H9 (cell line): Measurements from ENCODE around the gene VPS13C. TPM values are rescaled to one million over a fixed set of nuclear protein-coding genes. Genes with fewer than 3 reads are reported as not detected.

Source experiments
- DNase-seq: peaks from one replicate; pipeline ENCODE4 v3.0.0-alpha.2; 2017
- H2AFZ ChIP-seq: one replicate; pipeline ENCODE4 v1.6.1; 2013; ENCODE audit warnings: mild to moderate bottlenecking, low read length, control low read depth, moderate library complexity
- H2AK5ac ChIP-seq: 2 replicates; pipeline ENCODE4 v1.6.1; 2013; ENCODE audit warnings: low read length, control low read depth, mixed read lengths; ENCODE audit not compliant: insufficient read length
- H2BK120ac ChIP-seq: one replicate; pipeline ENCODE4 v1.6.1; 2013; ENCODE audit warnings: low read depth, mild to moderate bottlenecking, low read length, control low read depth, inconsistent platforms; ENCODE audit not compliant: poor library complexity, severe bottlenecking
- H2BK12ac ChIP-seq: 2 replicates; pipeline ENCODE4 v1.6.1; 2013; ENCODE audit warnings: low read length, control low read depth, mixed read lengths, low read depth; ENCODE audit not compliant: insufficient read length
- H2BK15ac ChIP-seq: 2 replicates; pipeline ENCODE4 v1.6.1; 2013; ENCODE audit warnings: low read depth, low read length, control low read depth
- H2BK20ac ChIP-seq: one replicate; pipeline ENCODE4 v1.6.1; 2013; ENCODE audit warnings: low read depth, mild to moderate bottlenecking, low read length, control low read depth, inconsistent platforms; ENCODE audit not compliant: poor library complexity, severe bottlenecking
- H2BK5ac ChIP-seq: 2 replicates; pipeline ENCODE4 v1.6.1; 2013; ENCODE audit warnings: low read length, control low read depth, mixed read lengths; ENCODE audit not compliant: insufficient read length
- H3K14ac ChIP-seq: 2 replicates; pipeline ENCODE4 v1.6.1; 2013; ENCODE audit warnings: low read length, control low read depth; ENCODE audit not compliant: insufficient read depth
- H3K18ac ChIP-seq: 2 replicates; pipeline ENCODE4 v1.6.1; 2013; ENCODE audit warnings: low read depth, mild to moderate bottlenecking, mixed read lengths, low read length, control low read depth; ENCODE audit not compliant: insufficient read length
- H3K23ac ChIP-seq: 2 replicates; pipeline ENCODE4 v1.6.1; 2013; ENCODE audit warnings: low read length, control low read depth, mixed read lengths, low read depth; ENCODE audit not compliant: insufficient read length
- H3K23me2 ChIP-seq: 2 replicates; pipeline ENCODE4 v1.6.1; 2013; ENCODE audit warnings: low read depth, mild to moderate bottlenecking, mixed read lengths, low read length, control low read depth; ENCODE audit not compliant: insufficient read length, poor library complexity, severe bottlenecking
- H3K27ac ChIP-seq: 2 replicates; pipeline ENCODE4 v1.5.1; 2013; ENCODE audit warnings: low read length, control low read depth, mixed read lengths, low read depth; ENCODE audit not compliant: insufficient read length
- H3K27me3 ChIP-seq: 2 replicates; pipeline ENCODE4 v1.6.1; 2013; ENCODE audit warnings: low read length, control low read depth, inconsistent platforms; ENCODE audit not compliant: insufficient read depth
- H3K4ac ChIP-seq: 2 replicates; pipeline ENCODE4 v1.6.1; 2013; ENCODE audit warnings: low read depth, mild to moderate bottlenecking, control low read depth, inconsistent platforms, low read length, moderate library complexity
- H3K4me1 ChIP-seq: 2 replicates; pipeline ENCODE4 v1.6.1; 2013; ENCODE audit warnings: low read length, control low read depth, inconsistent platforms; ENCODE audit not compliant: insufficient read depth
- H3K4me2 ChIP-seq: 2 replicates; pipeline ENCODE4 v1.6.1; 2013; ENCODE audit warnings: low read length, control low read depth, mixed read lengths; ENCODE audit not compliant: insufficient read length, insufficient read depth
- H3K56ac ChIP-seq: 2 replicates; pipeline ENCODE4 v1.6.1; 2013; ENCODE audit warnings: low read depth, mild to moderate bottlenecking, mixed read lengths, low read length, control low read depth; ENCODE audit not compliant: insufficient read length
- H3K79me1 ChIP-seq: 2 replicates; pipeline ENCODE4 v1.6.1; 2013; ENCODE audit warnings: low read depth, mild to moderate bottlenecking, moderate library complexity, low read length, control low read depth, inconsistent platforms; ENCODE audit not compliant: insufficient read depth, poor library complexity, severe bottlenecking
- H3K79me2 ChIP-seq: 2 replicates; pipeline ENCODE4 v1.6.1; 2013; ENCODE audit warnings: low read length, control low read depth, inconsistent platforms; ENCODE audit not compliant: insufficient read depth
- H3K9ac ChIP-seq: 2 replicates; pipeline ENCODE4 v1.6.1; 2013; ENCODE audit warnings: low read length, control low read depth, mixed read lengths; ENCODE audit not compliant: insufficient read length; ENCODE audit errors: extremely low read depth
- H3K9me3 ChIP-seq: one replicate; pipeline ENCODE4 v1.6.1; 2013; ENCODE audit warnings: low read depth, low read length, inconsistent platforms; ENCODE audit not compliant: control insufficient read depth
- H3T11ph ChIP-seq: one replicate; pipeline ENCODE4 v1.6.1; 2013; ENCODE audit warnings: mild to moderate bottlenecking, low read length, control low read depth, inconsistent platforms
- H4K20me1 ChIP-seq: one replicate; pipeline ENCODE4 v1.6.1; 2013; ENCODE audit not compliant: control insufficient read depth, insufficient read length, insufficient read depth
- H4K5ac ChIP-seq: 2 replicates; pipeline ENCODE4 v1.6.1; 2013; ENCODE audit warnings: low read depth, mild to moderate bottlenecking, mixed read lengths, low read length, control low read depth; ENCODE audit not compliant: insufficient read length
- H4K8ac ChIP-seq: replicated peaks from 2 replicates; pipeline ENCODE4 v1.6.1; 2013; ENCODE audit warnings: low read length, control low read depth, mixed read lengths, low read depth; ENCODE audit not compliant: insufficient read length
- H4K91ac ChIP-seq: 2 replicates; pipeline ENCODE4 v1.6.1; 2013; ENCODE audit warnings: low read depth, mild to moderate bottlenecking, moderate library complexity, mixed read lengths, low read length, control low read depth; ENCODE audit not compliant: insufficient read length
- H3K27ac Mint-ChIP-seq, 3 experiments: 2 replicates in 2 of 3; 3 replicates in 1 of 3; pipeline ENCODE4 v1.8.0; 2020 to 2021; ENCODE audit warnings: mixed read lengths in 3 of 3, mild to moderate bottlenecking in 1 of 3, moderate library complexity in 1 of 3
- H3K27me3 Mint-ChIP-seq: 2 replicates; pipeline ENCODE4 v1.8.0; 2021; ENCODE audit warnings: low read depth, mild to moderate bottlenecking, moderate library complexity, mixed read lengths
- H3K36me3 Mint-ChIP-seq, 3 experiments: 2 replicates in 2 of 3; 3 replicates in 1 of 3; pipeline ENCODE4 v1.8.0; 2020 to 2021; ENCODE audit warnings: low read depth in 3 of 3, mixed read lengths in 3 of 3; ENCODE audit not compliant: insufficient read depth in 1 of 3
- H3K4me1 Mint-ChIP-seq, 2 experiments: 2 replicates each; pipeline ENCODE4 v1.8.0; 2020; ENCODE audit warnings: mixed read lengths in 2 of 2
- H3K4me3 Mint-ChIP-seq, 2 experiments: 2 replicates in 1 of 2; 3 replicates in 1 of 2; pipeline ENCODE4 v1.8.0; 2020 to 2021; ENCODE audit warnings: mild to moderate bottlenecking in 2 of 2, mixed read lengths in 2 of 2, moderate library complexity in 1 of 2
- H3K9me3 Mint-ChIP-seq, 2 experiments: 2 replicates in 1 of 2; 3 replicates in 1 of 2; pipeline ENCODE4 v1.8.0; 2020; ENCODE audit warnings: mild to moderate bottlenecking in 2 of 2, mixed read lengths in 2 of 2, moderate library complexity in 1 of 2
- WGBS: extraction: QIAGEN DNeasy Blood & Tissue Kit; methylation state at CpG from one replicate; pipeline ENCODE4 v1.1.7; 2013; ENCODE audit warnings: missing lambda C conversion rate, low lambda C conversion rate, mixed read lengths; ENCODE audit not compliant: insufficient read length; ENCODE audit errors: extremely low coverage; 5-methylcytosine and 5-hydroxymethylcytosine counted together
- total RNA-seq: library from RNA; stranded (reverse); gene quantifications from 2 replicates; pipeline ENCODE4 v1.2.1, GENCODE V29; 2021
- TF ChIP-seq, protein P1 (sequence below): fragments of 200-600 bp; sonication (generic); conservative IDR thresholded peaks from 3 replicates; pipeline ENCODE4 v1.8.0; 2021; ENCODE audit warnings: antibody characterized with exemption, mild to moderate bottlenecking

VPS13C gene
- total RNA-seq, 1 experiment from 2014 or later: 14.2 TPM

DNA sequence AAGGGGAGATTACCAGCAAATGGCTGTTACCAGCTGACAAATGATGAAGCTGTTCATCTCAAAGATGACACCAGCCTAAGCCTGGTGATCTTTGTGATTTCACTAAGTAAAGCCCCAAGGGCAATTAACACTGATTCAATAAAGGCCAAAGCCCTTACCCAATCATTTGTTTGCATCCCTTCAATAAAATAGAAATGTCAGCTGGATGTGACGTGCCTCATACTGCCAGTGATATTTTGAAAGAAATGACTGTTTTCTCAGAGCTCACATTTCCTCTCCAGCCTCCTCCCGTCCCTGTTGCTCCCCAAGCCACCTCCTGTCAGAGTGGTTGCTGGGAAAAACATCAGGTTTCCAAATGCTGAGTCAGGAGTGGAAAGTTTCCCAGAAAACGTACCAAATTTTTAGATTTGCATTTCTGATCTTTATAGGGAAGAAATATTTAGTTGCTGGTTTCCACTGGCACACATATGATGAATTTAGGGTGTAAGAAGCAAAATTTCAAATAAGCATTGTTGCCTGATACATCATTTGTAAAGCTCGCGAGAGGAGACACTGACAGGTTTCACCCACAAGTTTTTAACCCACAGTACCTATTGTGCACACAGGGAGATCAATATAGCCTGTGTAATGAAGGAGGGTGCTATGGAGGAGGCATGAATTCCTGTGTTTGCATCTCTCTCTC, 27.6 kb upstream of the VPS13C start:
- no peak for DNase-seq

More for the DNA sequence above, 27.6 kb upstream of the VPS13C start:
- Histone ChIP-seq H3K4me2 (no peak overlapping the region), H3K79me2 (no peaks in the 10 kb centered on the region), H3K27ac (no peak overlapping the region), H3K9ac (no peak overlapping the region), H3T11ph (no peak overlapping the region), H2BK5ac (no peak overlapping the region), H4K91ac (no peak overlapping the region), H2AFZ (no peak overlapping the region), H3K4ac (no peak overlapping the region), H4K20me1 (no peaks in the 10 kb centered on the region), H4K8ac (no peak overlapping the region), H2BK15ac (no peak overlapping the region), H3K4me1 (no peaks in the 10 kb centered on the region), H2BK120ac (no peak overlapping the region), H3K9me3 (no peaks in the 10 kb centered on the region), H4K5ac (no peak overlapping the region), H3K18ac (no peak overlapping the region), H3K23ac (no peak overlapping the region), H2AK5ac (no peak overlapping the region), H2BK20ac (no peak overlapping the region), H3K56ac (no peak overlapping the region), H2BK12ac (no peak overlapping the region), H3K79me1 (no peaks in the 10 kb centered on the region), H3K27me3 (no peaks in the 10 kb centered on the region; the same call in 1 of the 2 replicates), H3K14ac (no peak overlapping the region), H3K23me2 (no peaks in the 10 kb centered on the region)
- peaks cover 0 to 14% of the 10 kb centered on the region in 2 experiments for H3K4me1 Mint-ChIP-seq
- H3K27me3 Mint-ChIP-seq: no peaks in the 10 kb centered on the region; the same call in 1 of the 2 replicates
- peaks cover 4 to 7% (median 5%) of the 10 kb centered on the region in 3 experiments; a peak in 5 of 7 replicates for H3K36me3 Mint-ChIP-seq
- peaks cover 7 to 13% of the 10 kb centered on the region in 2 experiments for H3K9me3 Mint-ChIP-seq
- TF ChIP-seq, protein P1, sequence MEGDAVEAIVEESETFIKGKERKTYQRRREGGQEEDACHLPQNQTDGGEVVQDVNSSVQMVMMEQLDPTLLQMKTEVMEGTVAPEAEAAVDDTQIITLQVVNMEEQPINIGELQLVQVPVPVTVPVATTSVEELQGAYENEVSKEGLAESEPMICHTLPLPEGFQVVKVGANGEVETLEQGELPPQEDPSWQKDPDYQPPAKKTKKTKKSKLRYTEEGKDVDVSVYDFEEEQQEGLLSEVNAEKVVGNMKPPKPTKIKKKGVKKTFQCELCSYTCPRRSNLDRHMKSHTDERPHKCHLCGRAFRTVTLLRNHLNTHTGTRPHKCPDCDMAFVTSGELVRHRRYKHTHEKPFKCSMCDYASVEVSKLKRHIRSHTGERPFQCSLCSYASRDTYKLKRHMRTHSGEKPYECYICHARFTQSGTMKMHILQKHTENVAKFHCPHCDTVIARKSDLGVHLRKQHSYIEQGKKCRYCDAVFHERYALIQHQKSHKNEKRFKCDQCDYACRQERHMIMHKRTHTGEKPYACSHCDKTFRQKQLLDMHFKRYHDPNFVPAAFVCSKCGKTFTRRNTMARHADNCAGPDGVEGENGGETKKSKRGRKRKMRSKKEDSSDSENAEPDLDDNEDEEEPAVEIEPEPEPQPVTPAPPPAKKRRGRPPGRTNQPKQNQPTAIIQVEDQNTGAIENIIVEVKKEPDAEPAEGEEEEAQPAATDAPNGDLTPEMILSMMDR: no peak
- H3K4me3 Mint-ChIP-seq: no peak overlapping the region
- WGBS: no CpG with 5 or more reads among the region's 5 CpGs
- no peak overlapping the region for H3K27ac Mint-ChIP-seq
